CD14-positive monocyte (primary cell): ENCODE results near the gene CA10. TPM values are rescaled to one million over a fixed set of nuclear protein-coding genes. Genes with fewer than 3 reads are reported as not detected.

Experiments
- DNase-seq, 3 donors: peaks; one replicate each; pipeline ENCODE4 v3.0.0-alpha.2; 2011 to 2022
- H2AFZ ChIP-seq: 2 replicates; pipeline ENCODE4 v1.6.0; 2012; ENCODE audit warnings: mild to moderate bottlenecking, low read depth, low read length, inconsistent platforms; ENCODE audit not compliant: insufficient read depth, poor library complexity, severe bottlenecking
- H3K27ac ChIP-seq, 2 donors: 1 replicate in 1 of 2; 2 replicates in 1 of 2; pipeline ENCODE4 v1.5.1; 2012 to 2013; ENCODE audit warnings: low read length in 2 of 2, control low read depth in 1 of 2, inconsistent platforms in 1 of 2, low read depth in 1 of 2, mild to moderate bottlenecking in 1 of 2
- H3K27me3 ChIP-seq, 2 donors: one replicate each; pipeline versions ENCODE4 v1.6.0 to v1.6.1; 2011 to 2013; ENCODE audit warnings: low read length in 2 of 2; ENCODE audit not compliant: control insufficient read depth in 2 of 2, insufficient read depth in 2 of 2
- H3K36me3 ChIP-seq, 2 donors: replicated peaks in 1 of 2; 1 replicate in 1 of 2; 2 replicates in 1 of 2; pipeline versions ENCODE4 v1.5.1 to v1.6.1; 2012 to 2013; ENCODE audit warnings: low read length in 2 of 2, control low read depth in 1 of 2, inconsistent platforms in 1 of 2, mild to moderate bottlenecking in 1 of 2; ENCODE audit not compliant: insufficient read depth in 2 of 2, control insufficient read depth in 1 of 2
- H3K4me1 ChIP-seq, 2 donors: 1 replicate in 1 of 2; 2 replicates in 1 of 2; pipeline versions ENCODE4 v1.5.1 to v1.6.1; 2012 to 2013; ENCODE audit warnings: low read length in 2 of 2, control low read depth in 1 of 2, inconsistent platforms in 1 of 2, mild to moderate bottlenecking in 1 of 2, moderate library complexity in 1 of 2; ENCODE audit not compliant: insufficient read depth in 2 of 2, control insufficient read depth in 1 of 2
- H3K4me2 ChIP-seq: replicated peaks from 2 replicates; pipeline ENCODE3; 2012; ENCODE audit warnings: low read length, moderate library complexity, mild to moderate bottlenecking; ENCODE audit not compliant: poor library complexity, severe bottlenecking; ENCODE audit errors: extremely low read depth
- H3K4me3 ChIP-seq, 3 experiments: fragments of 200-600 bp in 1 of 3; sonication (generic) in 1 of 3; replicated peaks in 1 of 3; 1 replicate in 2 of 3; 2 replicates in 1 of 3; pipeline ENCODE4 v1.5.1; 2011 to 2013; ENCODE audit warnings: low read length in 3 of 3, mild to moderate bottlenecking in 3 of 3, control low read depth in 2 of 3, low read depth in 2 of 3, inconsistent platforms in 1 of 3, moderate library complexity in 1 of 3
- H3K79me2 ChIP-seq: 2 replicates; pipeline ENCODE4 v1.6.0; 2012; ENCODE audit warnings: mild to moderate bottlenecking, control low read depth, inconsistent platforms, low read length, moderate library complexity; ENCODE audit not compliant: insufficient read depth
- H3K9ac ChIP-seq: 2 replicates; pipeline ENCODE4 v1.6.0; 2017; ENCODE audit warnings: low read length, mild to moderate bottlenecking; ENCODE audit not compliant: insufficient read depth, poor library complexity, severe bottlenecking
- H3K9me3 ChIP-seq, 2 donors: replicated peaks in 1 of 2; 1 replicate in 1 of 2; 2 replicates in 1 of 2; pipeline versions ENCODE4 v1.5.1 to v1.6.1; 2012 to 2013; ENCODE audit warnings: low read length in 2 of 2, control low read depth in 1 of 2; ENCODE audit not compliant: control insufficient read depth in 1 of 2, insufficient read depth in 1 of 2
- H4K20me1 ChIP-seq: 2 replicates; pipeline ENCODE4 v1.6.0; 2012; ENCODE audit warnings: mild to moderate bottlenecking, low read length, control low read depth, moderate library complexity; ENCODE audit not compliant: insufficient read depth
- H3K27ac Mint-ChIP-seq, 7 donors: one replicate each; pipeline ENCODE4 v1.8.0; 2020; ENCODE audit warnings: mild to moderate bottlenecking in 7 of 7, mixed read lengths in 7 of 7, moderate library complexity in 6 of 7, inconsistent platforms in 2 of 7
- H3K27me3 Mint-ChIP-seq, 3 donors: one replicate each; pipeline ENCODE4 v1.8.0; 2021 to 2022; ENCODE audit warnings: low read depth in 3 of 3, mild to moderate bottlenecking in 3 of 3, mixed read lengths in 3 of 3, moderate library complexity in 3 of 3, inconsistent platforms in 1 of 3
- H3K36me3 Mint-ChIP-seq, 2 donors: one replicate each; pipeline ENCODE4 v1.8.0; 2020; ENCODE audit warnings: mixed read lengths in 2 of 2, inconsistent platforms in 1 of 2, mild to moderate bottlenecking in 1 of 2
- H3K4me1 Mint-ChIP-seq: one replicate; pipeline ENCODE4 v1.8.0; 2020; ENCODE audit warnings: mild to moderate bottlenecking, mixed read lengths
- H3K4me3 Mint-ChIP-seq, 2 donors: one replicate each; pipeline ENCODE4 v1.8.0; 2020; ENCODE audit warnings: mild to moderate bottlenecking in 2 of 2, mixed read lengths in 2 of 2, moderate library complexity in 1 of 2
- H3K9me3 Mint-ChIP-seq, 7 donors: one replicate each; pipeline ENCODE4 v1.8.0; 2020 to 2022; ENCODE audit warnings: mixed read lengths in 7 of 7, mild to moderate bottlenecking in 6 of 7, moderate library complexity in 6 of 7, inconsistent platforms in 2 of 7
- CTCF ChIP-seq: fragments of 200-600 bp; IDR thresholded peaks from one replicate; pipeline ENCODE4 v1.8.0; 2022; ENCODE audit warnings: antibody characterized with exemption, mild to moderate bottlenecking
- WGBS: methylation state at CpG from one replicate; pipeline ENCODE4 v1.1.5; 2013; ENCODE audit warnings: missing lambda C conversion rate; ENCODE audit not compliant: insufficient coverage; 5-methylcytosine and 5-hydroxymethylcytosine counted together
- intact Hi-C, 2 donors: fragments of 100-400 bp; cut with micrococcal nuclease; formaldehyde crosslinking; loops; one replicate each; pipeline versions ENCODE4 v1.15.0 to v1.15.1; 2023
- polyA plus RNA-seq, 3 donors: library from polyadenylated mRNA; depleted of rRNA in 1 of 3; unstranded in 2 of 3; stranded (reverse) in 1 of 3; fragments of 300-500 nt in 2 of 3; fragments of >200 nt in 1 of 3; fragmentation: Illumina TruSeq in 2 of 3; gene quantifications; 1 replicate in 2 of 3; 2 replicates in 1 of 3; pipeline ENCODE4 v1.2.3, GENCODE V29; 2012 to 2021

The CA10 gene
- polyA plus RNA-seq, 3 donors, result not detected

- DNase-seq, result no peak
- no peak for TF ChIP-seq CTCF
- Histone ChIP-seq H3K9me3 (no peaks in the 10 kb centered on the region), H3K9ac (no peak overlapping the region), H3K4me2 (no peak overlapping the region), H3K4me1 (no peaks in the 10 kb centered on the region), H3K36me3 (no peaks in the 10 kb centered on the region), H2AFZ (no peak overlapping the region), H3K4me3 (no peak overlapping the region), H4K20me1 (no peaks in the 10 kb centered on the region), H3K27ac (no peak overlapping the region), H3K79me2 (no peaks in the 10 kb centered on the region), H3K27me3 (no peaks in the 10 kb centered on the region)
- Mint-ChIP-seq H3K4me3 (no peak overlapping the region), H3K9me3 (peaks cover 0 to 2% (median 0%) of the 10 kb centered on the region in 7 donors), H3K36me3 (no peaks in the 10 kb centered on the region), H3K4me1 (no peaks in the 10 kb centered on the region), H3K27me3 (peaks cover 0 to 3% (median 0%) of the 10 kb centered on the region in 3 donors), H3K27ac (no peak overlapping the region)
- intact Hi-C loops, result no loop called here
- no CpG with 5 or more reads among the region's 1 CpG for WGBS
Observed at GRCh38 chr17:51818777-51819176, 339.7 kb downstream of the CA10 start.

DNA sequence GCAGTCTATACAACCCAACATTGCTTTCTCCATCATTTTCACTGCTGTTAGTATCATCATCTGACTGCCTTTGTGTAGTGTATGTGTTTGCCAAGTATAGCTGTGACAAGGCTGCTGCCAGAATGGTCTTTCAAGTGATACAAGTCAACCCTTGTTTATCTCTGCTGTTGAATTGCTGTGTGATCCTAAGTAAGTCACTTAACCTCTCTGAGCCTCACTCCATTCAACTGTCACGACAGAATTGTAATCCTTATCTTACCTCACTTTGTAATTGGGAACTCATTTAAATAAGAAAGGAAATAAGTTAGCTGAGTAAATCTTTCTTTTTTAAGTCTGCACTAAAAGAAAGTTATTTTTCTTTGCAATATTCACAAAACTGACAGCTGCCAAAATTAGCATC is 340.6 kb downstream of the CA10 start:
- TF ChIP-seq CTCF, result no peak
- no peaks in the 10 kb centered on the region for H4K20me1 ChIP-seq
- H3K27me3 Mint-ChIP-seq, result peaks cover 0 to 3% (median 0%) of the 10 kb centered on the region in 3 donors
- H3K27me3 ChIP-seq, result no peaks in the 10 kb centered on the region
- no peak overlapping the region for H3K27ac ChIP-seq
- no peaks in the 10 kb centered on the region for H3K36me3 Mint-ChIP-seq
- no peak overlapping the region for H3K4me3 ChIP-seq
- DNase-seq, result no peak
- intact Hi-C loops, result no loop called here
- H3K27ac Mint-ChIP-seq, result no peak overlapping the region
- no peak overlapping the region for H3K4me2 ChIP-seq
- WGBS, result no CpG with 5 or more reads among the region's 1 CpG
- H3K4me3 Mint-ChIP-seq, result no peak overlapping the region
- no peaks in the 10 kb centered on the region for H3K36me3 ChIP-seq
- H3K9ac ChIP-seq, result no peak overlapping the region
- no peaks in the 10 kb centered on the region for H3K9me3 ChIP-seq
- H3K79me2 ChIP-seq, result no peaks in the 10 kb centered on the region
- H3K4me1 ChIP-seq, result no peaks in the 10 kb centered on the region
- peaks cover 0 to 2% (median 0%) of the 10 kb centered on the region in 7 donors for H3K9me3 Mint-ChIP-seq
- H2AFZ ChIP-seq, result no peak overlapping the region
- H3K4me1 Mint-ChIP-seq, result no peaks in the 10 kb centered on the region
